Heart right ventricle (tissue), 16 donors: ENCODE measurements around the gene FAM20A. TPM values are rescaled to one million over a fixed set of nuclear protein-coding genes. Genes with fewer than 3 reads are reported as not detected.

Experiments
- ATAC-seq, 8 donors: fragments of 200-7000 bp; cut with Tn5 transposase; one replicate each; pipeline ENCODE4 v1.9.1; 2020; ENCODE audit warnings: mild to moderate bottlenecking in 8 of 8, moderate library complexity in 8 of 8, moderate number of reproducible peaks in 1 of 8
- DNase-seq, 2 donors: peaks; one replicate each; pipeline ENCODE4 v3.0.0-alpha.2; 2020
- H3K27ac ChIP-seq, 10 donors: fragments of 200-600 bp; sonication (generic) in 2 of 10; one replicate each; pipeline versions ENCODE4 v1.5.0 to v1.8.0; 2020 to 2022; ENCODE audit warnings: mild to moderate bottlenecking in 3 of 10
- H3K27me3 ChIP-seq, 7 donors: fragments of 200-600 bp; one replicate each; pipeline ENCODE4 v1.8.0; 2021 to 2022; ENCODE audit warnings: mild to moderate bottlenecking in 2 of 7
- H3K36me3 ChIP-seq, 9 donors: fragments of 200-600 bp; sonication (generic) in 1 of 9; one replicate each; pipeline versions ENCODE4 v1.5.0 to v1.8.0; 2020 to 2022; ENCODE audit warnings: mild to moderate bottlenecking in 2 of 9
- H3K4me1 ChIP-seq, 9 donors: fragments of 200-600 bp; sonication (generic) in 1 of 9; one replicate each; pipeline versions ENCODE4 v1.5.0 to v1.8.0; 2020 to 2022; ENCODE audit warnings: mild to moderate bottlenecking in 4 of 9
- H3K4me3 ChIP-seq, 10 donors: fragments of 200-600 bp; sonication (generic) in 2 of 10; one replicate each; pipeline versions ENCODE4 v1.5.0 to v1.8.0; 2020 to 2022; ENCODE audit warnings: mild to moderate bottlenecking in 7 of 10, moderate library complexity in 2 of 10
- H3K9me3 ChIP-seq, 11 donors: fragments of 200-600 bp in 10 of 11; sonication (generic) in 2 of 11; one replicate each; pipeline versions ENCODE4 v1.5.0 to v1.8.0; 2013 to 2022; ENCODE audit warnings: mild to moderate bottlenecking in 2 of 11, control low read depth in 1 of 11, moderate library complexity in 1 of 11
- WGBS, 2 donors: extraction: QIAGEN DNeasy Blood & Tissue Kit; methylation state at CpG; one replicate each; pipeline ENCODE4 v1.1.7; 2013; ENCODE audit warnings: inconsistent platforms in 1 of 2; 5-methylcytosine and 5-hydroxymethylcytosine counted together
- intact Hi-C, 10 donors: fragments of 100-400 bp; cut with DNase I; formaldehyde crosslinking; loops; one replicate each; pipeline versions ENCODE4 v1.11.1 to v1.14.2; 2022
- polyA plus RNA-seq, 2 donors: library from polyadenylated mRNA; stranded (reverse); fragments of 200-250 nt; gene quantifications; one replicate each; pipeline ENCODE4 v1.2.3, GENCODE V29; 2013
- total RNA-seq, 10 donors: library from RNA; stranded (reverse); fragmentation: NEBNext Ultra II Directional in 3 of 10; extraction: Animal tissue kit (Norgen Biotek cat#: 25700) in 3 of 10; gene quantifications; one replicate each; pipeline versions ENCODE4 v1.2.1 to v1.2.4, GENCODE V29; 2021 to 2023
- TF ChIP-seq, protein P1 (sequence below), 9 donors: fragments of 200-600 bp; sonication (generic) in 2 of 9; IDR thresholded peaks; one replicate each; pipeline versions ENCODE4 v1.5.0 to v1.8.0; 2021 to 2022; ENCODE audit warnings: antibody characterized with exemption in 9 of 9, mild to moderate bottlenecking in 5 of 9, moderate library complexity in 1 of 9
- donor health status: Arrhythmogenic right ventricular cardiomyopathy.
- donor health status: ischemic (EF 13 %, LVEDD 7.1; RV severe dilation, severe dysfunction).
- donor health status: healthy with polysubstance abuse.
- donor health status: DM: no; HTN: yes; CAD: no.
- donor health status: DM: no; HTN: no; CAD: no.
- donor health status: ischemic (EF 25% LVEDD 6.9; RV normal size, moderate dysfunction).
- donor health status: ischemic (EF 25% LVEDD 5.7; RV mildly dilated, moderate dysfunction).
- donor health status: healthy.
- donor health status: DM: yes; HTN: yes; CAD: no.
- donor health status: Ischemic cardiomyopathy.
- donor health status: ischemic (EF 35%, LVEDD 5.7; RV mildly dilated, moderate dysfunction).
- donor health status: nonischemic (EF 11% LVEDD 7.7; RV severe dilation, severe dysfunction).
- donor health status: DM: yes; HTN: yes; CAD: no.
- donor health status: PGD.
- donor health status: ischemic (EF 29% LVEDD 5.4; RV normal size, mild dysfunction).
- donor health status: nonischemic (EF 23%, LVEDD 6.1; RV moderate dilation, normal function).

FAM20A gene
- total and polyA plus RNA-seq, 12 donors = 3.1 to 18.1 (median 7.7) TPM

DNA sequence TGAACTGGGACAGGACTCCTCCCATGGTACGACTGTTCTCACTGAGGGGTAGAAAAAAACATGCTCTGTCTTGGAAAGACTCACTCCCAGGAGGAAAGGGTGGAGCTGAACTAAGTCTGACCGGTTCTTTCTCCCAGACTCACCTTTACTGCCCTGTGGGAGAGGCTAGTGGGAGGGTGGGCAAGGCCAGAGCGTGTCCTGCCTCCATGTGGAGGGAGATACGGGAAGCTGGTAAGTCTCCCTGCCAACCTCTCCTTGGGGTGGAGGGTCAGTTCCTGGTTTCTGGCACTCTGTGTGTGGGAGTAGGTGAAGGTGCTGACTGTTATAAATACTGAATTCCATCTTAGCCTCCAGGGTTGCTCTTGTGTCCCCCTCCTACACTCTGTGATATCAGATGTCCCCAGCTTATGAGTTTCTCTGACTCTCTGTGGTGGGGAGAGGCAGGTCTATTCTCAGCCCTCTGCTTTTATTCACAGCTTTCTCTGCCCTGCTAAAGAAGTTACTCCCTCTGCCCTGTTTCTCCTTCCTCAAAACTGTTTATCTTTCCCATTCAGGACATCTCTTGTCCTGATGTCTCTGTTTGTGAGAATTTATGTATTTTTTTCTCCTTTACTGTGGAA lies 26.9 kb upstream of the FAM20A start:
- 49 to 59% methylated on average over 4 of the region's 4 CpGs for WGBS, 2 donors
- Histone ChIP-seq H3K4me3 (no peak overlapping the region), H3K27ac (no peak overlapping the region), H3K4me1 (peaks cover 0 to 7% (median 0%) of the 10 kb centered on the region in 9 donors), H3K36me3 (no peaks in the 10 kb centered on the region), H3K9me3 (no peaks in the 10 kb centered on the region), H3K27me3 (no peaks in the 10 kb centered on the region)
- TF ChIP-seq, protein P1, sequence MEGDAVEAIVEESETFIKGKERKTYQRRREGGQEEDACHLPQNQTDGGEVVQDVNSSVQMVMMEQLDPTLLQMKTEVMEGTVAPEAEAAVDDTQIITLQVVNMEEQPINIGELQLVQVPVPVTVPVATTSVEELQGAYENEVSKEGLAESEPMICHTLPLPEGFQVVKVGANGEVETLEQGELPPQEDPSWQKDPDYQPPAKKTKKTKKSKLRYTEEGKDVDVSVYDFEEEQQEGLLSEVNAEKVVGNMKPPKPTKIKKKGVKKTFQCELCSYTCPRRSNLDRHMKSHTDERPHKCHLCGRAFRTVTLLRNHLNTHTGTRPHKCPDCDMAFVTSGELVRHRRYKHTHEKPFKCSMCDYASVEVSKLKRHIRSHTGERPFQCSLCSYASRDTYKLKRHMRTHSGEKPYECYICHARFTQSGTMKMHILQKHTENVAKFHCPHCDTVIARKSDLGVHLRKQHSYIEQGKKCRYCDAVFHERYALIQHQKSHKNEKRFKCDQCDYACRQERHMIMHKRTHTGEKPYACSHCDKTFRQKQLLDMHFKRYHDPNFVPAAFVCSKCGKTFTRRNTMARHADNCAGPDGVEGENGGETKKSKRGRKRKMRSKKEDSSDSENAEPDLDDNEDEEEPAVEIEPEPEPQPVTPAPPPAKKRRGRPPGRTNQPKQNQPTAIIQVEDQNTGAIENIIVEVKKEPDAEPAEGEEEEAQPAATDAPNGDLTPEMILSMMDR (IDR thresholded peaks at IDR 0.05) = no peak
- DNase-seq = no peak
- intact Hi-C loops = loop anchor here in 1 of 10 donors (10.0 kb wide), 1 partner anchor 127 kb away; no protein-coding TSS in a partner anchor
- ATAC-seq = peak in 6 of 8 donors; percentile 19 to 38 (median 22)

DNA sequence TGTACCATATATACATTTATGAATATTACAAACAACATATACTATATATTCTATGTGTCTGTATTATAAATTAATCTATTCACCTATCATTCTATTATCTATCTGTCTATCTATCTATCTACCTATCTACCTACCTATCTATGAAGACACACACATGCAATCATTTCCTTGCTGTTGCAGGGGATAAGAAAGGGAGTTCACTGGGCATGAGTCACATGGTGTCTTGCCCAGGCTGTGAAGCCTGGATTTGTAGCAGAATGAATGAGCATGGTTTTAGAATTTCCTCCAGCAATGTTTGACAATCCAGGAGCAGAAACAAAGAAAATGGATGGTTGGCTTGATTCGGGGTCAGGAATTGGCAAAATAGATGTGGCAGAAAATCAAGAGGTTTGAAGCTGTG lies 23.2 kb upstream of the FAM20A start:
- intact Hi-C loops = loop anchor here in 1 of 10 donors (10.0 kb wide), 1 partner anchor 130 kb away; no protein-coding TSS in a partner anchor
- 90 to 94% methylated on average over 1 of the region's 1 CpG for WGBS, 2 donors
- H3K27me3 ChIP-seq = no peaks in the 10 kb centered on the region
- H3K27ac ChIP-seq = no peak overlapping the region
- H3K4me1 ChIP-seq = peaks cover 0 to 7% (median 0%) of the 10 kb centered on the region in 9 donors
- TF ChIP-seq, protein P1 (IDR thresholded peaks at IDR 0.05) = no peak
- ATAC-seq (no peak), DNase-seq (no peak)
- no peak overlapping the region for H3K4me3 ChIP-seq
- no peaks in the 10 kb centered on the region for H3K36me3 ChIP-seq
- H3K9me3 ChIP-seq = no peaks in the 10 kb centered on the region

DNA sequence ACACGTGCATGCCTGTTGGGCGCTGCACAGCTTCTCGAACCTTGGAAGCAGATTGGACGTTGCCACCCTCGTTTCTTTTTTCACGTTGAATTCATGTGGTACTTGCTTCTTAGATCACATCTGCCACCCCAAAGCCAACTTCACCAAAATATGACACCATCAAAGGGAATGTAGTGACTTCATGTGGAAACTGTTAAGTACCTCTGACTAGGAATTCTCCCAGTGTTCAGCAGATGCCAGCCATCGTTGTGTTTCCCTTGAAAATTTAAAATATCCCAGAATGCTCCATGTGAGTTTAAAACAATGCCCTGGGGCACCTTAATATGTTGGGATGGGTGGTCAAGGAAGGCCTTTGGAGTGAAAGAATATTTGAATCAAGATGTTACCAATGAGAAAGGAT lies 22.6 kb upstream of the FAM20A start:
- peaks cover 0 to 7% (median 0%) of the 10 kb centered on the region in 9 donors for H3K4me1 ChIP-seq
- H3K27ac ChIP-seq = no peak overlapping the region
- TF ChIP-seq, protein P1 (IDR thresholded peaks at IDR 0.05) = no peak
- H3K4me3 ChIP-seq = no peak overlapping the region
- intact Hi-C loops = loop anchor here in 1 of 10 donors (10.0 kb wide), 1 partner anchor 131 kb away; no protein-coding TSS in a partner anchor
- no peaks in the 10 kb centered on the region for H3K9me3 ChIP-seq
- no peaks in the 10 kb centered on the region for H3K36me3 ChIP-seq
- WGBS, 2 donors = 81% methylated on average over 7 of the region's 7 CpGs
- ATAC-seq (no peak), DNase-seq (no peak)
- no peaks in the 10 kb centered on the region for H3K27me3 ChIP-seq

DNA sequence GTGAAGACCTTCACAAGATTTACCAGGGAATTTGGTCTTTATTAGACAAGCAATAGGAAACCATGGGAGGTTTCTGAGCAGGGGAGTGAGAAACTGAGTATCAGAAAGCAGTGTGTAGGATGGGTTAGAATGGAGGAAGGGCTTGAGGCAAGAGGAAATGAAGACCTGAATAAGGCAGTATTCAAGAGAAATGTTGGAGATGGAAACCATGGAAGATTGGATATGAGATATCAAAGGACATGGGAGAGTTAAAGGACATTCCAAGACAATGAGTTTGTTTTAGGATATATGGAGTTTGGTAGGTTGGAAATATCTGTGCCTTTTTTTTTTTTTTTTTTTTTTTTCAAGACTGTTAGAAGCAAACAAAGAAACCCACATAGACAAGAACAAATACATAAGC lies 21.3 kb upstream of the FAM20A start:
- no peak for DNase-seq
- TF ChIP-seq, protein P1 (IDR thresholded peaks at IDR 0.05) = no peak
- Histone ChIP-seq H3K27ac (no peak overlapping the region), H3K9me3 (no peaks in the 10 kb centered on the region), H3K36me3 (no peaks in the 10 kb centered on the region), H3K4me1 (no peaks in the 10 kb centered on the region), H3K27me3 (no peaks in the 10 kb centered on the region), H3K4me3 (no peak overlapping the region)
- intact Hi-C loops = loop anchor here in 1 of 10 donors (10.0 kb wide), 1 partner anchor 132 kb away; no protein-coding TSS in a partner anchor
- no peak for ATAC-seq
